IMR-90 (cell line): ENCODE data around the gene POU6F1. TPM values are rescaled to one million over a fixed set of nuclear protein-coding genes. Genes with fewer than 3 reads are reported as not detected.

Experiments used
- ATAC-seq: fragments of 200-7000 bp; cut with Tn5 transposase; 2 replicates; pipeline ENCODE4 v1.9.1; 2020; ENCODE audit warnings: low read depth, mild to moderate bottlenecking, moderate library complexity
- BruUV-seq: library from RNA; stranded (reverse); fragments of 400-500 nt; replicated peaks from 2 replicates; lab custom pipeline; 2021; lab: Mats Ljungman, UMichigan
- CTCF ChIA-PET: fragments of 300-600 bp; formaldehyde crosslinking; extraction: SDS; loops from one replicate; lab custom pipeline; 2021; ENCODE audit warnings: antibody characterized with exemption; lab: Yijun Ruan, JAX
- POLR2A ChIA-PET: fragments of 300-600 bp; sonication (Branson Sonifier 250); formaldehyde crosslinking; loops from one replicate; lab custom pipeline; 2022; ENCODE audit warnings: antibody characterized with exemption; ENCODE audit not compliant: unreplicated experiment; lab: Charles Lee
- DNase-seq: peaks from one replicate; pipeline ENCODE4 v3.0.0; 2013
- H2AFZ ChIP-seq: replicated peaks from 2 replicates; pipeline ENCODE3; 2013; ENCODE audit warnings: low read length, mild to moderate bottlenecking; ENCODE audit not compliant: poor library complexity
- H2AK5ac ChIP-seq: 2 replicates; pipeline ENCODE4 v1.6.1; 2013; ENCODE audit warnings: low read depth, low read length, inconsistent platforms
- H2AK9ac ChIP-seq: replicated peaks from 2 replicates; pipeline ENCODE3; 2013; ENCODE audit warnings: mild to moderate bottlenecking, low read depth, low read length, moderate library complexity; ENCODE audit not compliant: poor library complexity
- H2BK120ac ChIP-seq: 2 replicates; pipeline ENCODE4 v1.6.1; 2013; ENCODE audit warnings: low read depth, low read length, inconsistent platforms
- H2BK15ac ChIP-seq: 3 replicates; pipeline ENCODE4 v1.6.1; 2013; ENCODE audit warnings: low read depth, low read length, inconsistent platforms
- H2BK20ac ChIP-seq: 2 replicates; pipeline ENCODE4 v1.6.1; 2013; ENCODE audit warnings: low read depth, mild to moderate bottlenecking, inconsistent platforms, low read length, moderate library complexity
- H2BK5ac ChIP-seq: 2 replicates; pipeline ENCODE4 v1.6.1; 2013; ENCODE audit warnings: mild to moderate bottlenecking, low read depth, low read length, inconsistent platforms; ENCODE audit not compliant: poor library complexity, severe bottlenecking
- H3K14ac ChIP-seq: replicated peaks from 2 replicates; pipeline ENCODE4 v1.6.1; 2013; ENCODE audit warnings: low read depth, low read length, inconsistent platforms
- H3K18ac ChIP-seq: 2 replicates; pipeline ENCODE4 v1.6.1; 2013; ENCODE audit warnings: low read depth, low read length, control low read depth
- H3K23ac ChIP-seq: 2 replicates; pipeline ENCODE4 v1.6.1; 2013; ENCODE audit warnings: low read depth, low read length, inconsistent platforms
- H3K27ac ChIP-seq: 2 replicates; pipeline ENCODE4 v1.5.1; 2013; ENCODE audit warnings: mild to moderate bottlenecking, control low read depth, low read length; ENCODE audit not compliant: insufficient read depth
- H3K27me3 ChIP-seq: 2 replicates; pipeline ENCODE4 v1.6.1; 2013; ENCODE audit warnings: low read length; ENCODE audit not compliant: control insufficient read depth, insufficient read depth
- H3K36me3 ChIP-seq: 2 replicates; pipeline ENCODE4 v1.6.1; 2013; ENCODE audit warnings: low read length, mixed read lengths; ENCODE audit not compliant: control insufficient read depth, insufficient read depth
- H3K4ac ChIP-seq: 2 replicates; pipeline ENCODE4 v1.6.1; 2013; ENCODE audit warnings: low read depth, low read length, inconsistent platforms
- H3K4me1 ChIP-seq: 2 replicates; pipeline ENCODE4 v1.6.1; 2013; ENCODE audit warnings: low read length, mixed read lengths; ENCODE audit not compliant: control insufficient read depth, insufficient read depth
- H3K4me2 ChIP-seq: 2 replicates; pipeline ENCODE4 v1.6.1; 2013; ENCODE audit warnings: low read depth, mild to moderate bottlenecking, control low read depth, low read length, moderate library complexity
- H3K4me3 ChIP-seq: 2 replicates; pipeline ENCODE4 v1.5.1; 2013; ENCODE audit warnings: low read depth, mild to moderate bottlenecking, control low read depth, low read length, moderate library complexity; ENCODE audit not compliant: insufficient read depth
- H3K56ac ChIP-seq: 2 replicates; pipeline ENCODE4 v1.6.1; 2013; ENCODE audit warnings: low read length, inconsistent platforms; ENCODE audit not compliant: insufficient read depth; ENCODE audit errors: extremely low read depth
- H3K79me1 ChIP-seq, 2 experiments: 2 replicates each; pipeline ENCODE4 v1.6.1; 2013; ENCODE audit warnings: low read length in 2 of 2, inconsistent platforms in 1 of 2, low read depth in 1 of 2
- H3K9ac ChIP-seq: 2 replicates; pipeline ENCODE4 v1.6.1; 2013; ENCODE audit warnings: low read depth, low read length, control low read depth
- H3K9me1 ChIP-seq: 2 replicates; pipeline ENCODE4 v1.6.1; 2013; ENCODE audit warnings: low read length, inconsistent platforms; ENCODE audit not compliant: insufficient read depth
- H3K9me3 ChIP-seq: 2 replicates; pipeline ENCODE4 v1.6.1; 2013; ENCODE audit warnings: low read length; ENCODE audit not compliant: control insufficient read depth, insufficient read depth
- H4K20me1 ChIP-seq: 2 replicates; pipeline ENCODE4 v1.6.1; 2013; ENCODE audit warnings: low read length, inconsistent platforms; ENCODE audit not compliant: insufficient read depth
- H4K5ac ChIP-seq: 2 replicates; pipeline ENCODE4 v1.6.1; 2013; ENCODE audit warnings: mild to moderate bottlenecking, low read depth, low read length, control low read depth
- H4K8ac ChIP-seq, 2 experiments: 2 replicates each; pipeline ENCODE4 v1.6.1; 2013; ENCODE audit warnings: low read depth in 2 of 2, low read length in 2 of 2, control low read depth in 1 of 2, inconsistent platforms in 1 of 2
- H4K91ac ChIP-seq: 2 replicates; pipeline ENCODE4 v1.6.1; 2013; ENCODE audit warnings: low read depth, low read length, inconsistent platforms; ENCODE audit not compliant: insufficient read depth
- BHLHE40 ChIP-seq: fragments of 150-350 bp; IDR thresholded peaks from 2 replicates; pipeline ENCODE4 v1.6.1; 2016; ENCODE audit warnings: mild to moderate bottlenecking, low read depth, low read length
- MXI1 ChIP-seq: IDR thresholded peaks from 2 replicates; pipeline ENCODE4 v1.6.1; 2012; ENCODE audit warnings: low read depth, mild to moderate bottlenecking, low read length, moderate library complexity, borderline replicate concordance
- RCOR1 ChIP-seq: IDR thresholded peaks from 2 replicates; pipeline ENCODE4 v1.6.1; 2012; ENCODE audit warnings: mild to moderate bottlenecking, low read length, improper control_type of control experiment; ENCODE audit not compliant: insufficient replicate concordance
- WGBS, 2 experiments: methylation state at CpG; one replicate each; pipeline versions ENCODE4 v1.1.5 to v1.1.7; 2013; ENCODE audit warnings: missing lambda C conversion rate in 2 of 2; ENCODE audit not compliant: insufficient read length in 1 of 2; ENCODE audit errors: extremely low coverage in 2 of 2; 5-methylcytosine and 5-hydroxymethylcytosine counted together
- dilution Hi-C: fragments of 300-500 bp; cut with HindIII; formaldehyde crosslinking; loops from one replicate; pipeline ENCODE4 v1.14.3; 2018; ENCODE audit warnings: low sequenced_read_pairs; ENCODE audit not compliant: unreplicated experiment
- in situ Hi-C: fragments of 300-500 bp; cut with MboI; formaldehyde crosslinking; loops from 3 replicates; pipeline ENCODE4 v1.14.3; 2019; ENCODE audit warnings: low sequenced_read_pairs, inconsistent platforms, mixed read lengths
- intact Hi-C: fragments of 100-400 bp; cut with micrococcal nuclease; formaldehyde crosslinking; loops from 2 replicates; pipeline ENCODE4 v1.10.0; 2022
- polyA plus RNA-seq, 3 experiments: library from polyadenylated mRNA; depleted of rRNA; stranded (reverse); fragments of >200 nt; gene quantifications; 2 replicates each; pipeline ENCODE4 v1.2.3, GENCODE V29; 2012; ENCODE audit warnings: low replicate concordance in 1 of 3
- total RNA-seq: library from RNA; depleted of rRNA; stranded (reverse); fragments of >200 nt; gene quantifications from 2 replicates; pipeline ENCODE4 v1.2.3, GENCODE V29; 2012
- TF ChIP-seq, protein P1 (sequence below): fragments of 150-350 bp; IDR thresholded peaks from 2 replicates; pipeline ENCODE4 v1.6.1; 2017; ENCODE audit warnings: mild to moderate bottlenecking, antibody characterized with exemption, low read length, low read depth

POU6F1 gene
- total and polyA plus RNA-seq, 2 of the 4 experiments (the other 2 are of a cell fraction): 0.90 to 3.6 TPM

DNA sequence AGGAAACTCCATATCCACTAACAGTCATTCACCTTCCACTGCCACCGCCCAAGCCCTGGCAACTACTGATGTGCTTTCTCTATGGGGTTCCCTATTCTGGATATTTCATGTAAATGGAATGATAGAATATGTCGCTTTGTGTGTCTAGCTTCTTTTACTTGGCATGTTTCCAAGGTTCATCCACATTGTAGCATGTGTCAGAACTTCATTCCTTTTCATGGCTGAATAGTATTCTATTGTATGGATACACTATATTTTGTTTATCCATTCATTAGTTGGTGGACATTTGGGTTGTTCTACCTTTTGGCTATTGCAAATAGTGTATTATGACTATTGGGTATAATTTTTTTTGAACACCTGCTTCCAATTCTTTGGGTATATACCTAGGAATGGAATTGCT, 8.6 kb downstream of the POU6F1 start:
- Histone ChIP-seq H2AK5ac (no peak overlapping the region), H3K36me3 (peaks cover 8% of the 10 kb centered on the region), H3K9me3 (peaks cover 4% of the 10 kb centered on the region; the same call in 1 of the 2 replicates), H4K5ac (no peak overlapping the region), H2BK5ac (no peak overlapping the region), H2BK20ac (no peak overlapping the region), H3K4me1 (no peaks in the 10 kb centered on the region; the same call in 1 of the 2 replicates), H3K9ac (no peak overlapping the region), H3K27me3 (no peaks in the 10 kb centered on the region), H4K8ac (no peak overlapping the region), H3K4me2 (no peak overlapping the region), H2AK9ac (no peak overlapping the region), H2BK120ac (no peak overlapping the region), H3K79me1 (peaks cover 0 to 9% of the 10 kb centered on the region in 2 experiments; a peak in 2 of 4 replicates), H2BK15ac (no peak overlapping the region), H3K56ac (no peak overlapping the region), H3K27ac (no peak overlapping the region), H3K14ac (no peak overlapping the region), H3K9me1 (peaks cover 2% of the 10 kb centered on the region; the same call in 1 of the 2 replicates), H3K18ac (no peak overlapping the region), H4K20me1 (no peaks in the 10 kb centered on the region), H4K91ac (no peak overlapping the region), H3K4me3 (no peak overlapping the region), H3K23ac (no peak overlapping the region), H3K4ac (no peak overlapping the region), H2AFZ (no peak overlapping the region)
- TF ChIP-seq RCOR1 (no peak), MXI1 (no peak), BHLHE40 (no peak)
- TF ChIP-seq, protein P1, sequence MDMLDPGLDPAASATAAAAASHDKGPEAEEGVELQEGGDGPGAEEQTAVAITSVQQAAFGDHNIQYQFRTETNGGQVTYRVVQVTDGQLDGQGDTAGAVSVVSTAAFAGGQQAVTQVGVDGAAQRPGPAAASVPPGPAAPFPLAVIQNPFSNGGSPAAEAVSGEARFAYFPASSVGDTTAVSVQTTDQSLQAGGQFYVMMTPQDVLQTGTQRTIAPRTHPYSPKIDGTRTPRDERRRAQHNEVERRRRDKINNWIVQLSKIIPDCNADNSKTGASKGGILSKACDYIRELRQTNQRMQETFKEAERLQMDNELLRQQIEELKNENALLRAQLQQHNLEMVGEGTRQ: no peak
- BruUV-seq: no TSS peak
- intact Hi-C loops (no loop called here), in situ Hi-C loops (no loop called here), dilution Hi-C loops (no loop called here)
- ATAC-seq: no peak
- DNase-seq: no peak
- WGBS, 2 experiments: no CpG with 5 or more reads among the region's 2 CpGs
- CTCF ChIA-PET: no interaction called here
- POLR2A ChIA-PET: no interaction called here
